GM12892 (cell line): ENCODE data around the gene ACVR2B.

ENCODE experiments used
- DNase-seq: peaks from one replicate; pipeline ENCODE4 v3.0.0; 2011; ENCODE audit not compliant: insufficient read length
- FAIRE-seq: peaks from 2 replicates; lab custom pipeline; 2011; peaks lifted over from hg19 to GRCh38; lab: Jason Lieb, UNC
- POLR2A ChIP-seq: IDR thresholded peaks from 2 replicates; pipeline ENCODE4 v1.6.1; 2011; ENCODE audit warnings: low read depth, low read length, control low read depth
- POLR2AphosphoS5 ChIP-seq: IDR thresholded peaks from 2 replicates; pipeline ENCODE4 v1.6.1; 2011; ENCODE audit warnings: low read depth, low read length, control low read depth
- TAF1 ChIP-seq: IDR thresholded peaks from 2 replicates; pipeline ENCODE4 v1.6.1; 2011; ENCODE audit warnings: low read depth, mild to moderate bottlenecking, control low read depth, low read length, borderline replicate concordance

ACVR2B gene

DNA sequence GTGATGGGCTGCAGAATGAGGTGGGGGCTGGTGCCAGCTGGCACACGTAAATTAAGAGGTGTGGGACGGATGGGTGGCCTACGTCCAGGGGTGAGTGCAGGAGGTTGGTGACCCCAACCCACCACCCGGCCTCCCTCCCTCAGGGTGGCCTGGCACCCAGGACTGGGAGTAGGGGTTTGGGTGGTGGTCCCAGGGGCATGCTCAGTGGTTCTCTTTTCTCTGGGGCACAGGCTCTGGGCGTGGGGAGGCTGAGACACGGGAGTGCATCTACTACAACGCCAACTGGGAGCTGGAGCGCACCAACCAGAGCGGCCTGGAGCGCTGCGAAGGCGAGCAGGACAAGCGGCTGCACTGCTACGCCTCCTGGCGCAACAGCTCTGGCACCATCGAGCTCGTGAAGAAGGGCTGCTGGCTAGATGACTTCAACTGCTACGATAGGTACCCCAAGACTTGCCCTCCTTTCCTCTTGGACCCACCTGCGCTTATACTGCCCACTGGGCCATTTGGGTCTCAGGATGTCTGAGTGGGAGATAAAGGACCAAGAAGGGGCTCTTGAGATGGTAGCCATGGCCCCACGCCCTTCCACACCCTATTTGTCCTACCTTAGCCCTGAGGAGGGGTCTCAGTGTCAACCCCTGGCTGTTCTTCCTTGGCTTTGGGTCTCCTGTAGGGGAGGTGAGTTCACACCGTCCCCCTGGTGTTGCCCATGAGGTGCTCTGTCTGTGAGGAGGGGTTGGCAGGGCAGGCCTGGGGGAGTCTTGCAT lies 23.5 kb downstream of the ACVR2B start:
- DNase-seq (no peak), FAIRE-seq (no peak)
- TF ChIP-seq POLR2A = no peak
- no peak for TF ChIP-seq POLR2AphosphoS5
- TF ChIP-seq TAF1 = no peak

GRCh38 chr3:38477839-38478450 lies 24.3 kb downstream of the ACVR2B start:
- TF ChIP-seq TAF1 (no peak), POLR2AphosphoS5 (no peak), POLR2A (no peak)
- FAIRE-seq (no peak), DNase-seq (no peak)

DNA sequence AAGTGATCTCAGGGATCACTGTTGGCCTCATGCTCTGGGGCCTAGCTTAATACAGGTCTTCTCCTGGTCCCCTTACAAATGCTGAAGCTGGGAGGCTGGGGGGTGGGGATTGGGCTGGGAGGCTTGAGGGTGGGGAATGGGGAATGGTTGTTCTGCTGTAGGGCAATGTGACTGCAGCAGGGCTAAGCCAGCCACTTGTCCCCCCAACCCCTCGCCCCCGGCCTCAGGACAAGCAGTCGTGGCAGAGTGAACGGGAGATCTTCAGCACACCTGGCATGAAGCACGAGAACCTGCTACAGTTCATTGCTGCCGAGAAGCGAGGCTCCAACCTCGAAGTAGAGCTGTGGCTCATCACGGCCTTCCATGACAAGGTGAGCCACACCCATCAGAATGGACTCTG lies 25.2 kb downstream of the ACVR2B start:
- FAIRE-seq = no peak
- TF ChIP-seq TAF1 (no peak), POLR2A (no peak), POLR2AphosphoS5 (no peak)
- no peak for DNase-seq

DNA sequence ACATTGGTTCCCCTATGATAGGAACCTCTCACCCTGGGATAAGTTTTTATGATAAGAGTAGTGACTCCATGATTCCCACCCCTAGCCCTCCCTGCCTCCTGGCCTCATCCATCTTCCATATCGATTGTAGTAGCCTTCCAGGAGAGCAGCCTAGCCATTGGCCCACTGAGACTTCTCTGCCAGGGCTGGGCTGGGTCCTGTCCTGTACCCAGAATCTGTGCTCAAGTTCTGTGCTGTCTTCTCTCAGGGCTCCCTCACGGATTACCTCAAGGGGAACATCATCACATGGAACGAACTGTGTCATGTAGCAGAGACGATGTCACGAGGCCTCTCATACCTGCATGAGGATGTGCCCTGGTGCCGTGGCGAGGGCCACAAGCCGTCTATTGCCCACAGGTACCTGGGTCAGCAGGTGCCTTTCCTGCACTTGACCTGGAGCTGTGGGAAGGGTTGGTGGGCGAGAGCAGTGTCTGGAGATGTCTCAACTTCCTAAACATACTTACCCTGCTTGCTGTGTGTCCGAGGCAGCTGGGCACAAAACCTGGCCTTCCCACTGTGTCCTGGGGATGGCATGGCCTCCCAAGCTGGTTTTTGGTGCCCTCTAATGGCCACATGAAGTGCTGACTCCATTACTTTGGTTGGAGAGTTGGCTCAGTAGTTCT lies 25.9 kb downstream of the ACVR2B start:
- peak; percentile 51 for DNase-seq
- TF ChIP-seq TAF1 (no peak), POLR2A (no peak), POLR2AphosphoS5 (no peak)
- peak; percentile 92 for FAIRE-seq

DNA sequence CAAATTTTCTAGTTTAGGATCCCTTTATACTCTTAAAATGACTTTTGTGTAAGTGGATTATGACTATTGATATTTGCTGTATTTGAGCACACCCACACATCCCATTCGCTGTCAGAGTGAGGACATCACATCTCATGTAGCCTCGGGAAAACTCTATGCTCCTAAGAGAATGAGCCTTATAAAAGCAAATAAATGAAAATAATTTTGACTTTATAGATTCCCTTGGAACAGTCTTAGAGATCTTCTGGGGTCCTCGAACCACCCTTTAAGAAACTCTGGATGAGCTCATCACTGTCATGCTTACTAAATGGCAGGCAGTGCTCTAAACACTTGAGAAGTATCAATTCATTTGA lies 26.4 kb downstream of the ACVR2B start:
- DNase-seq (no peak), FAIRE-seq (no peak)

DNA sequence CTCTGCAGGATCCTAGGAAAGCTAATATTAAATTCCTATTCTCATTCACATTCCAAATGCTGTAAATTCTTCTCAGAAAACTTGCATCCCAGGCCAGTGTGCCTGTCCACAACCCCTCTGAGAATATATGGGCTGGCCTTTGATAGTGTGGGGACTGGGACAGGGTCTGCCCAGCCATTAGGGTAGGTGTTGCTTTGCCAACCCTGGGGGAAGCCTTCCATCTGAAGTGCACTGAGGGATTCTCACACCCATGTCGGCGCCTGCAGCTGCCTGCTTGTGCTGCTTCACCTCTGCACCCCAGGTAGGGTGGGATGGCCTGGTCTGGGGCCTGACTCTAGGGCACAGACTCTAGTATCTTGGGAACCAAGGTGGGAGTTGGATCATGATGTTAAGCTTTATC lies 27.2 kb downstream of the ACVR2B start:
- TF ChIP-seq POLR2A = no peak
- FAIRE-seq = no peak
- DNase-seq = no peak

More for the DNA sequence above, 26.4 kb downstream of the ACVR2B start:
- TF ChIP-seq TAF1 (no peak), POLR2AphosphoS5 (no peak), POLR2A (no peak)

- no peak for FAIRE-seq
- no peak for TF ChIP-seq TAF1
- TF ChIP-seq POLR2A = no peak
- no peak for TF ChIP-seq POLR2AphosphoS5
These were observed 29.3 kb downstream of the ACVR2B start for GRCh38 chr3:38482951-38483350.

DNA sequence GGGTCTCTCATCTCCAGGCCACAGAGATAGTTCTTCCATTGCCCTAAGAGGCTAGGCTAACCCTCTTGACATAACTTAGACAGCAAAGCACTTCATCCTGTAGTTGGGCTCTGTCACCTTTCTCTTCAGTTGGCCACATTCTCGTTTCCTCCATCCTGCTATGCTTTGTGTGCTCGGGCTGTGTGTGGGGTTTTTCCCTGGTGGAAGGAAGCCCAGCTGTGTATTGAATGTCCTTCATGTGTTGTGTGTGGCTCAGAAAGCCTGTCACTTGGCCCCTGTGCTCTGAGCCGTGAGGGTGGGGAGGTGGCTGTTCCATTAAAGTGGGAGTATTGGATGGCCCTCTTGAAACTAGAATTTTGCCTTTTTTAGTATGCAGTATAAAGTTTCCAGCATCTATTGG lies 33.6 kb downstream of the ACVR2B start:
- DNase-seq (no peak), FAIRE-seq (peak; percentile 93)
- TF ChIP-seq POLR2A (no peak), TAF1 (no peak), POLR2AphosphoS5 (no peak)

More at GRCh38 chr3:38482951-38483350, 29.3 kb downstream of the ACVR2B start:
- DNase-seq = no peak

DNA sequence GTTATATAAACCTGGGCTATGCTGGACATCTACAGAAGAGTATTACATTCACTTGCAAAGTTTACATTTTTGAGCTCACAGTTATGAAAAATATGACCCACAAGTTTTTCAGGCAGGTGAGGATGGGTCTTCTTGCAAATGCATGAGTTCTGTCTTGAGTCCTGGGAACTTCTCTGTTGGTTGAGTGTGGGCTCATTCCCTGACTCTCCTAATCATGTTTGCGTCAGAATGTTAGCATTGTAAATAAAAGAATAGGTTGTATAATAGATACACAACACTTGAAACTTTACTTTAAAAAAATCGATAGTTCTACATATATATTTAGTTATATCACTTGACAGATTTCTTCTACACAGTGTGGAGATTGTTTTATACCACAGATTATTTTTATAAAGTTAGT lies 35.3 kb downstream of the ACVR2B start:
- no peak for FAIRE-seq
- TF ChIP-seq POLR2AphosphoS5 (no peak), TAF1 (no peak), POLR2A (no peak)
- no peak for DNase-seq

- DNase-seq = no peak
- TF ChIP-seq POLR2AphosphoS5 (no peak), TAF1 (no peak)
- FAIRE-seq = no peak
These were observed 36.1 kb downstream of the ACVR2B start for GRCh38 chr3:38489766-38490165.

GRCh38 chr3:38490281-38491030 lies 36.8 kb downstream of the ACVR2B start:
- TF ChIP-seq POLR2AphosphoS5 (no peak), TAF1 (no peak)
- FAIRE-seq (no peak), DNase-seq (no peak)

GRCh38 chr3:38491215-38491614 lies 37.5 kb downstream of the ACVR2B start:
- no peak for DNase-seq
- FAIRE-seq = no peak
- TF ChIP-seq POLR2AphosphoS5 (no peak), TAF1 (no peak)
